ENCODE results near the gene ARHGEF10L. TPM values are rescaled to one million over a fixed set of nuclear protein-coding genes. Genes with fewer than 3 reads are reported as not detected.
A peak's percentile ranks its signal among the peaks of the same experiment; 100 is the strongest.

Gene ARHGEF10L
- total RNA-seq, 2 donors from 2014 or later = 0.35 TPM; not detected in 1

DNA sequence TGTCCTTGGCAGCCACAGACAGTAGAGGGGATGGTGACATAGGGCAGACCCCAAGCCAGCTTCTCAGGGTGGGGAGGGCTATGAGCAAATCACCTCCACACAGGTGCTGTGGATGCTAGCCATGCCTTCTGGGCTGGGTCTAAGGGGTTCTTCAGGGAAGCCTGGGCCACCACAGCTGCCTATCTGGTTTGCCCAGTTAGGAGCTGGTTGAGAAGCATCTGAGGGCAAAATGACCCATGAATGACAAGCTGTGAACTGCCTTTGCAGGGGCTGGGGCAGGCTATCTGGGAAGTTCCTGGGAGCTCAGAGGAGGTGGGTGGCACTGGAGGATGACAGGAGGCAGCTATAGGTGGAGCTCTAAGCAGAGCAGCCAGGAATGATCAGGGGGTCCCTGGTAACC, 10.1 kb upstream of the ARHGEF10L start:
- no peak for ATAC-seq
- H3K4me3 Mint-ChIP-seq = no peak overlapping the region
- H3K9me3 ChIP-seq (ENCODE audit: control insufficient read depth, low read length, poor library complexity, severe bottlenecking) = no peaks in the 10 kb centered on the region
- no peak for DNase-seq
- no peak overlapping the region for H3K27ac Mint-ChIP-seq
- peaks cover 2% of the 10 kb centered on the region for H3K36me3 Mint-ChIP-seq (ENCODE audit: low read depth)
- H3K27me3 Mint-ChIP-seq = peaks cover 33% of the 10 kb centered on the region
- no peaks in the 10 kb centered on the region for H3K4me1 Mint-ChIP-seq

- peaks cover 2% of the 10 kb centered on the region for H3K4me1 Mint-ChIP-seq
- H3K27ac Mint-ChIP-seq = no peak overlapping the region
- DNase-seq = no peak
- peaks cover 32% of the 10 kb centered on the region for H3K27me3 Mint-ChIP-seq
- no peak for ATAC-seq
- no peak overlapping the region for H3K4me3 Mint-ChIP-seq
- peaks cover 4% of the 10 kb centered on the region for H3K36me3 Mint-ChIP-seq (ENCODE audit: low read depth)
- no peaks in the 10 kb centered on the region for H3K9me3 ChIP-seq (ENCODE audit: control insufficient read depth, low read length, poor library complexity, severe bottlenecking)
Observed at GRCh38 chr1:17531343-17531681, 8.2 kb upstream of the ARHGEF10L start.

DNA sequence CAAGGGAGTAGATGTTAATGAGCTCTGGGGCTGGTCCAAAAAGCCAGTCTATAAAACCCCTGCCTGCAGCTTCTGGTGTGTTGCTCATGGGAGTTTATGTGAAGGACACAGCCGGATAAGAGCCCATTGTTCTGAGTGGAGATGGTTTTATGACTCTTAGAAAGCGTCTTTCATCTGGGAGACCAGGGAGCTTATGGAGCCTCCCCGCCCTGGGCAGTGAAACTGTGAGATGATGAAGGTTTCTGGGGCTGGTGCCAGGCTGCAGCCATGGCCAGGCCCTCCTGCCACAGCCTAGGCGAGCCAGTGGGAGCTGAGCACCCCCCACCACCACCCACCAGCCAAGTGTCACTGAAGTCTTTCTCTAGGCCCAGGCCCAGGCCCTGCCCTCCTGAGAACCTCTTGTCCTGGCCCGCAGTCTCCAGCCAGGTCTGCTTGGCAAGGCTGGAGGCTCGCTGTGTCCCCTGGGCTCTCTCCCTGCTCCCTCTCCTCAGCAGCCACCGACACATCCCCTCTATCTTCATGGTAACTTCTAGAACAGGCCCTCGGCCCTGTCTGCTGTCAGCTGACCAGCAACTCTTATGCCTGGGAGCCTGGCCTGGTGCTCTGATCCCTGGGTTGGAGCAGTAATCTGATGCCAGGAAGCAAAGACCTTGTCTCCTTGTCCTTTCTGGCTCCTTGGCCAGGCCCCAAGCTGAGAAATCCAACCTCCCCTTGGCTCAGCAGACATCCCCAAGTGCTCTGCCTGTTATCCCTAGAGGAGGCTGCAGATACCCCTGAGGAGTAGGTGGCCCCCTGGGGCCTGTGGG, 7.6 kb upstream of the ARHGEF10L start:
- Mint-ChIP-seq H3K4me1 (peaks cover 2% of the 10 kb centered on the region), H3K4me3 (no peak overlapping the region), H3K27me3 (peaks cover 36% of the 10 kb centered on the region), H3K36me3 (ENCODE audit: low read depth) (peaks cover 4% of the 10 kb centered on the region), H3K27ac (no peak overlapping the region)
- no peak for ATAC-seq
- no peaks in the 10 kb centered on the region for H3K9me3 ChIP-seq (ENCODE audit: control insufficient read depth, low read length, poor library complexity, severe bottlenecking)
- DNase-seq = no peak

GRCh38 chr1:17533201-17533600, 6.3 kb upstream of the ARHGEF10L start:
- peaks cover 2% of the 10 kb centered on the region for H3K4me1 Mint-ChIP-seq
- H3K36me3 Mint-ChIP-seq (ENCODE audit: low read depth) = peaks cover 8% of the 10 kb centered on the region
- H3K4me3 Mint-ChIP-seq = no peak overlapping the region
- no peak for DNase-seq
- H3K9me3 ChIP-seq (ENCODE audit: control insufficient read depth, low read length, poor library complexity, severe bottlenecking) = no peaks in the 10 kb centered on the region
- no peak overlapping the region for H3K27ac Mint-ChIP-seq
- peaks cover 49% of the 10 kb centered on the region for H3K27me3 Mint-ChIP-seq
- no peak for ATAC-seq

DNA sequence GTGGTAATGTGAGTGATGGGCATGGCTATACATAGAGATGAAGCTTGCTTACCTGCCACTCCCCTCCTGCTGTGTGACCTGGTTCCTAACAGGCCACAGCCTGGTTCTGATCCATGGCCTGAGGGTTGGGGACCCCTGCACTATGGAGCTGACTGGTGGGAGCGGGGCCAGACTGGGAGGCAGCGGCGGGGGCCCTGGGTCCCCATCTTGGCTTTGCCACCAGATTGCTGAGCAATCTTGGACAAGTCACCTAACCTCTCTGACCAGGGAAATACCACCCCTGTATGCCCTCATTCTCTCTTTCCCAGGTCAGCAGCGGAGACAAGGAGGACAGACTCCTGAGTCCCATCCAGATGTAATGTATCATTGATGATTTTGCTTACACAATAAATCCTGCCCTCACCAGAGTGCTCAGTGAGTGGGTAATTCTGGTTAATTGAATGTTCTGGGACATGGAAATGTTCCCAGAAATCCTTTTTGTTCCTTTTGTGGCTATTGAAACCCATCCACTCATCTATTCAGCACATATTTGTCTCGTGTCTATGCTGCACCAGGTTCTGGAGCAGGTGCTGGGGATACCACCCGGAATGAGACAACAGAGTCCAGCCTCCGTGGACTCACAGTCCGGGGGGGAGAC, 4.1 kb upstream of the ARHGEF10L start:
- no peaks in the 10 kb centered on the region for H3K9me3 ChIP-seq (ENCODE audit: control insufficient read depth, low read length, poor library complexity, severe bottlenecking)
- DNase-seq (no peak), ATAC-seq (no peak)
- Mint-ChIP-seq H3K27ac (no peak overlapping the region), H3K36me3 (ENCODE audit: low read depth) (peaks cover 8% of the 10 kb centered on the region), H3K4me1 (peaks cover 5% of the 10 kb centered on the region), H3K27me3 (peaks cover 40% of the 10 kb centered on the region), H3K4me3 (no peak overlapping the region)

DNA sequence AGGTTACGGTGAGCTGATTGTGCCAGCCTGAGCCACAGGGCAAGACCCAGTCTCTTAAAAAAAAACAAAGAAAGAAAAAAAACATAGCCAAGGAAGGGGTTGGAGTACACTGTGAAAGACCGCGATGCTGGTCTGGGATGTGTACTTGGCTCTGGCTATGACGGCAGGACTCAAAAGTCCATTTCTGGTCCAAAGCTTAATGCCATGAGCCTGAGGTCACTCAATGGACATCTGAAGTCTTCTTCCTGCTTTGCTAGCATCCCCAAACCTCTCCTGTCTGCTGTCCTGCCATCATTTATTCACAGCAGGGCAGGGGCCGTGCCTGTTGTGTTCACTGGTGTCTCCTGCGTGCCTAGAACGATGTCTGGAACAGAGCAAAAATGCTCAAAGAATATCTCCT, 1.5 kb upstream of the ARHGEF10L start:
- Mint-ChIP-seq H3K27ac (no peak overlapping the region), H3K4me3 (no peak overlapping the region), H3K4me1 (peaks cover 11% of the 10 kb centered on the region), H3K27me3 (peaks cover 57% of the 10 kb centered on the region), H3K36me3 (ENCODE audit: low read depth) (peaks cover 11% of the 10 kb centered on the region)
- no peaks in the 10 kb centered on the region for H3K9me3 ChIP-seq (ENCODE audit: control insufficient read depth, low read length, poor library complexity, severe bottlenecking)
- no peak for ATAC-seq
- DNase-seq = no peak

DNA sequence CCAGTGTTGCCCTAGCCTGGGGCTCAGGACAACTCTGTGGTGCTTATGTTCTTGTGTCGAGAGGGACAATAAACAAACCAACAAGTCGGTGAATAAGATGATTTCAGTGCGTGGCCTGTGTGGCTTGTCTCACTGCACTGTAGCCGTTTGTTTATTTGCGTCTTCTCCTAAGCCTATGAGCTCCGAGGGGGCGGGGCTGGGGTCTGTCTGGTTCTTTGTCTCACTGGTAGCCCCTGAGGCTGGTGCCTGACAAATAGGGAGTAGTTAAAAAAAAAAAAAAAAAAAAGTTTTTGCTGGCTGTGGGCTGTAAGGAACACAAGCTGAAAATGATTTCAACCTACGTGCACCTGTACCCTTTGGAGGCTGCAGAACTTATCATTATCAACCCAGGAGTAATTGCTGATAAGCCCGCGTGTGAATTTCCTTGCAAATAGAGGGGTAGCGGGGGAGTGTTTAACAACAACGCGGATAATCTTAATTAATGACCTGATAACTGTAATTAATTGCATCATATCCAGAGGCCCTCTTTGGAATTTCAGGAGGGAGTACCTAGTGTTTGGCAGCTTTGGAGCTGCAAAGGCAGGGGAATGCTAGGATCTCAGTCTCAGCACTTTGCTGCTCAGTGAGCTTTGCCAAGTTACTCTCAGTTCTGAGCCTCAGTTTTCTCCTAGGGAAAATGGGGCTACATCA, 925 bp upstream of the ARHGEF10L start:
- H3K36me3 Mint-ChIP-seq (ENCODE audit: low read depth) = peaks cover 11% of the 10 kb centered on the region
- ATAC-seq (no peak), DNase-seq (no peak)
- H3K4me1 Mint-ChIP-seq = peaks cover 11% of the 10 kb centered on the region
- peaks cover 59% of the 10 kb centered on the region for H3K27me3 Mint-ChIP-seq
- peak overlapping the region; percentile 83 for H3K4me3 Mint-ChIP-seq
- no peaks in the 10 kb centered on the region for H3K9me3 ChIP-seq (ENCODE audit: control insufficient read depth, low read length, poor library complexity, severe bottlenecking)
- no peak overlapping the region for H3K27ac Mint-ChIP-seq

DNA sequence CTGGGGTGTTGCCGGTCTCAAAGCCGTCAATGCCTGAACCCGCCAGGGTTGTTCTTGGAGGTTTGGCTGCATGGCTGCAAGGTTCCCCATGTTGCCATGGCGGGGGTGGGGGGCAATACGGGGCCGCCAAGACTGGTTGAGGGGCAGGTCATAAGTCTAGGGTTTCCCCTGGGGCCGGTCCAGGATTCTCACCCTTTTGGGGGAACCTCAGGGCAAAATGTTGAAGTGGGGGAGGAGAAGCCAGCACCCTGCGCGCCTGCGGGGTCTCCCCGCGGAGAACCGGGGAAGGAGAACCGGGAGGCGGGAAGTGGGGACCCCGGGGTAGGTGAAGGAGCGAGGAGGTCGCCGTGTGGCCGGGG, 401 bp upstream of the ARHGEF10L start:
- no peak overlapping the region for H3K27ac Mint-ChIP-seq
- ATAC-seq = no peak
- H3K4me3 Mint-ChIP-seq = peak overlapping the region; percentile 83
- peaks cover 11% of the 10 kb centered on the region for H3K4me1 Mint-ChIP-seq
- H3K36me3 Mint-ChIP-seq (ENCODE audit: low read depth) = peaks cover 11% of the 10 kb centered on the region
- H3K9me3 ChIP-seq (ENCODE audit: control insufficient read depth, low read length, poor library complexity, severe bottlenecking) = no peaks in the 10 kb centered on the region
- no peak for DNase-seq
- peaks cover 59% of the 10 kb centered on the region for H3K27me3 Mint-ChIP-seq

GRCh38 chr1:17540255-17541001, 930 bp downstream of the ARHGEF10L start:
- H3K9me3 ChIP-seq (ENCODE audit: control insufficient read depth, low read length, poor library complexity, severe bottlenecking) = no peaks in the 10 kb centered on the region
- H3K4me1 Mint-ChIP-seq = peaks cover 11% of the 10 kb centered on the region
- no peak for DNase-seq
- peaks cover 11% of the 10 kb centered on the region for H3K36me3 Mint-ChIP-seq (ENCODE audit: low read depth)
- peak overlapping the region; percentile 77 for H3K4me3 Mint-ChIP-seq
- H3K27ac Mint-ChIP-seq = no peak overlapping the region
- ATAC-seq = no peak
- H3K27me3 Mint-ChIP-seq = peaks cover 66% of the 10 kb centered on the region

DNA sequence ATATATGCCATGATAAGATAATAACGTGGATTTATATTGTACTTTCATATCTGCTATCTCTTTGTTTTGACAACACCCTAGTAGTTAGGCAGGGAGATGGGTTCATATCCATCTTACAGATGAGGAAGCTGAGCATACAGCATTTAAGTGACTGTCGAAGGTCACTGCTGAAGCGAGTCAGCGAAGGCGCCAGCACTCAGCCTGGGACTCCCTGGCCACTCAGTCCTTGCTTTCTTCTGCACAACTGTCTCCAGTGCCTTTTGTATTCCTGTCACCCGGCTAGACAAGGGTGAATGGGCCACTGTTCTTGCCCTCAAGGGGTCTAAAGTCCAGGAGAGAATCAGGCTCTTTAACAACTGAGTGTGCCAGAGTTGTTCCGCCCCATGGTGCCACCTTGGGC, 3.1 kb downstream of the ARHGEF10L start:
- DNase-seq (no peak), ATAC-seq (no peak)
- Mint-ChIP-seq H3K27ac (no peak overlapping the region), H3K36me3 (ENCODE audit: low read depth) (peaks cover 4% of the 10 kb centered on the region), H3K27me3 (peaks cover 57% of the 10 kb centered on the region), H3K4me3 (no peak overlapping the region), H3K4me1 (peaks cover 9% of the 10 kb centered on the region)
- no peaks in the 10 kb centered on the region for H3K9me3 ChIP-seq (ENCODE audit: control insufficient read depth, low read length, poor library complexity, severe bottlenecking)

DNA sequence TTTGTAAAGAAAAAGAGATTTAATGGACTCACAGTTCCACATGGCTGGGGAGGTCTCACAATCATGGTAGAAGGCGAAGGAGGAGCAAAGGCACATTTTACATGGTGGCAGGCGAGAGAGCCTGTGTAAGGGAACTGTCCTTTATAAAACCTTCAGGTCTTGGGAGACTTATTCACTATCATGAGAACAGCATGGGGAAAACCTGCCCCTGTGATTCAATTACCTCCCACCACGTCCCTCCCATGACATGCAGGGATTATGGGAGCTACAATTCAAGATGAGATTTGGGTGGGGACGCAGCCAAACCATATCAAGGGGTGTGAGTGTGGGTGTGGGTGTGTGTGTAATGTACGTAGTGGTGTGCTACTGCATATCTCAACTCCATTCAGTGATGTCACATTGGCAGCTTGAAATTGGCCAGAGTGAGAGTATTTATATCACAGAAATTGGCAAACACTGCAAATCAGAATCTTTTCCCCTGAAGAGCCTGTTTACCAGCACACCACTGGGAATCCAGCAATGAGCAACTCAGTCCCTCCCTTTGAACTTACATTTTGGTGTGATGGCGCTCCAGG, 5.4 kb downstream of the ARHGEF10L start:
- ATAC-seq = no peak
- Mint-ChIP-seq H3K36me3 (ENCODE audit: low read depth) (peaks cover 3% of the 10 kb centered on the region), H3K27me3 (peaks cover 55% of the 10 kb centered on the region), H3K4me1 (peaks cover 7% of the 10 kb centered on the region), H3K27ac (no peak overlapping the region), H3K4me3 (no peak overlapping the region)
- no peaks in the 10 kb centered on the region for H3K9me3 ChIP-seq (ENCODE audit: control insufficient read depth, low read length, poor library complexity, severe bottlenecking)
- DNase-seq = no peak

DNA sequence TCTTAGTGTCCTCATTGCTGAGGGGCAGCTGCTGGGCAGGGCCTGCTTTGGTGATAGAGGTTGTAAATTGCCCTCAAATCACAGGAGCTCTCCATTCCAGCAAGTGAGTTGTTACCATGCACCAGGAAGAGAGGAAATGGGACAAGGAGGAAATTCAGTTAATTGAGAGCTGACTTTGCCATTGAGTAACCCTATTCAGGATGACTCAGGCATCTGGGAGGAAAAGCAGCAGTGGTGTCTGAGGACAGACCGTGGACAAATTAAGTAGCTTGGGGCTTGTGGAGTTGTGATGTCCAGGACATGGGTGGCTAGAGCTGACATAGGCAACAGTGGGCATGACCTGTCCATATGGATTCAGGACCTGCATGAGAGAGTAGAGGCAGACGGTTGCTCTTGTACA, 5.9 kb downstream of the ARHGEF10L start:
- H3K9me3 ChIP-seq (ENCODE audit: control insufficient read depth, low read length, poor library complexity, severe bottlenecking) = no peaks in the 10 kb centered on the region
- Mint-ChIP-seq H3K36me3 (ENCODE audit: low read depth) (peaks cover 5% of the 10 kb centered on the region), H3K27ac (no peak overlapping the region), H3K27me3 (peaks cover 60% of the 10 kb centered on the region), H3K4me1 (peaks cover 10% of the 10 kb centered on the region), H3K4me3 (no peak overlapping the region)
- no peak for DNase-seq
- ATAC-seq = no peak
